B cell (primary cell): ENCODE data around the gene RFX4. TPM values are rescaled to one million over a fixed set of nuclear protein-coding genes. Genes with fewer than 3 reads are reported as not detected.

Experiments used
- ATAC-seq: fragments of 200-7000 bp; cut with Tn5 transposase; one replicate; pipeline ENCODE4 v1.10.0; 2021; ENCODE audit warnings: low read depth, mild to moderate bottlenecking, moderate number of reproducible peaks, moderate library complexity
- CTCF ChIA-PET: fragments of 350-600 bp; sonication (Branson Sonifier 250); formaldehyde crosslinking; loops from one replicate; lab custom pipeline; 2021; ENCODE audit warnings: antibody characterized with exemption, inconsistent platforms; lab: Charles Lee
- POLR2A ChIA-PET: fragments of 350-600 bp; sonication (Branson Sonifier 250); formaldehyde crosslinking; loops from one replicate; lab custom pipeline; 2021; ENCODE audit warnings: antibody characterized with exemption; lab: Charles Lee
- DNase-seq: peaks from one replicate; pipeline ENCODE4 v3.0.0; 2013
- H2AFZ ChIP-seq: 2 replicates; pipeline ENCODE4 v1.6.1; 2012; ENCODE audit warnings: mild to moderate bottlenecking, low read depth, low read length; ENCODE audit not compliant: insufficient read depth, poor library complexity, severe bottlenecking
- H3K27ac ChIP-seq, 2 donors: 1 replicate in 1 of 2; 2 replicates in 1 of 2; pipeline ENCODE4 v1.5.1; 2012 to 2013; ENCODE audit warnings: low read length in 2 of 2, mild to moderate bottlenecking in 2 of 2, moderate library complexity in 1 of 2
- H3K27me3 ChIP-seq, 4 experiments: fragments of 200-600 bp in 1 of 4; sonication (generic) in 1 of 4; replicated peaks in 1 of 4; 1 replicate in 2 of 4; 2 replicates in 2 of 4; pipeline versions ENCODE4 v1.6.1 to v1.7.0; 2013 to 2016; ENCODE audit warnings: low read length in 3 of 4, mild to moderate bottlenecking in 2 of 4, mixed read lengths in 1 of 4, moderate library complexity in 1 of 4; ENCODE audit not compliant: insufficient read depth in 4 of 4, control insufficient read depth in 3 of 4; ENCODE audit errors: control extremely low read depth in 1 of 4
- H3K36me3 ChIP-seq, 2 experiments: replicated peaks in 1 of 2; 1 replicate in 1 of 2; 2 replicates in 1 of 2; pipeline versions ENCODE4 v1.6.1 to v1.7.1; 2013; ENCODE audit warnings: low read length in 1 of 2; ENCODE audit not compliant: insufficient read depth in 2 of 2, control insufficient read depth in 1 of 2; ENCODE audit errors: control extremely low read depth in 1 of 2, extremely low read depth in 1 of 2
- H3K4me1 ChIP-seq, 2 donors: fragments of 200-600 bp in 1 of 2; sonication (generic) in 1 of 2; 1 replicate in 1 of 2; 2 replicates in 1 of 2; pipeline versions ENCODE4 v1.5.1 to v1.6.1; 2013 to 2017; ENCODE audit warnings: low read length in 2 of 2; ENCODE audit not compliant: control insufficient read depth in 2 of 2, insufficient read depth in 2 of 2
- H3K4me2 ChIP-seq: replicated peaks from 2 replicates; pipeline ENCODE3; 2012; ENCODE audit warnings: mild to moderate bottlenecking, low read depth, low read length; ENCODE audit not compliant: poor library complexity, severe bottlenecking
- H3K4me3 ChIP-seq, 5 experiments: fragments of 200-600 bp in 1 of 5; sonication (generic) in 1 of 5; 1 replicate in 3 of 5; 2 replicates in 2 of 5; pipeline versions ENCODE4 v1.5.1 to v1.7.0; 2011 to 2016; ENCODE audit warnings: low read length in 4 of 5, mild to moderate bottlenecking in 4 of 5, low read depth in 2 of 5, control low read depth in 1 of 5, moderate library complexity in 1 of 5; ENCODE audit not compliant: insufficient read depth in 1 of 5; ENCODE audit errors: control extremely low read depth in 1 of 5, extremely low read depth in 1 of 5
- H3K79me2 ChIP-seq: fragments of 200-600 bp; sonication (generic); one replicate; pipeline ENCODE4 v1.6.0; 2016; ENCODE audit warnings: low read length; ENCODE audit not compliant: control insufficient read depth, insufficient read depth
- H3K9ac ChIP-seq: fragments of 200-600 bp; sonication (generic); 2 replicates; pipeline ENCODE4 v1.6.1; 2017; ENCODE audit warnings: mild to moderate bottlenecking, low read length, moderate library complexity
- H3K9me3 ChIP-seq, 3 donors: one replicate each; pipeline versions ENCODE4 v1.6.1 to v1.7.1; 2013; ENCODE audit warnings: low read length in 2 of 3; ENCODE audit not compliant: control insufficient read depth in 2 of 3, insufficient read depth in 1 of 3; ENCODE audit errors: control extremely low read depth in 1 of 3
- H4K20me1 ChIP-seq: 2 replicates; pipeline ENCODE4 v1.6.0; 2012; ENCODE audit warnings: mild to moderate bottlenecking, low read length; ENCODE audit not compliant: insufficient read depth, control insufficient read depth, poor library complexity, severe bottlenecking
- H3K27ac Mint-ChIP-seq: one replicate; pipeline ENCODE4 v1.8.0; 2021; ENCODE audit warnings: mixed read lengths
- H3K27me3 Mint-ChIP-seq: one replicate; pipeline ENCODE4 v1.8.0; 2021; ENCODE audit warnings: mixed read lengths
- H3K4me1 Mint-ChIP-seq: one replicate; pipeline ENCODE4 v1.8.0; 2021; ENCODE audit warnings: mixed read lengths
- H3K4me3 Mint-ChIP-seq: one replicate; pipeline ENCODE4 v1.8.0; 2021; ENCODE audit warnings: mixed read lengths
- H3K9me3 Mint-ChIP-seq: one replicate; pipeline ENCODE4 v1.8.0; 2022; ENCODE audit warnings: mixed read lengths; ENCODE audit not compliant: insufficient read depth
- CTCF ChIP-seq: fragments of 200-600 bp; IDR thresholded peaks from one replicate; pipeline ENCODE4 v1.8.0; 2022; ENCODE audit warnings: antibody characterized with exemption, mild to moderate bottlenecking
- EZH2 ChIP-seq: IDR thresholded peaks from 2 replicates; pipeline ENCODE4 v1.6.1; 2012; ENCODE audit warnings: borderline replicate concordance, low read depth, mild to moderate bottlenecking, moderate library complexity, low read length; ENCODE audit not compliant: insufficient read depth, poor library complexity, severe bottlenecking
- WGBS: methylation state at CpG from one replicate; pipeline ENCODE4 v1.1.5; 2013; ENCODE audit warnings: missing lambda C conversion rate; ENCODE audit not compliant: insufficient coverage; 5-methylcytosine and 5-hydroxymethylcytosine counted together
- intact Hi-C: fragments of 100-400 bp; cut with micrococcal nuclease; formaldehyde crosslinking; loops from one replicate; pipeline ENCODE4 v1.10.0; 2022
- polyA plus RNA-seq: library from polyadenylated mRNA; depleted of rRNA; stranded (reverse); fragments of >200 nt; gene quantifications from 2 replicates; pipeline ENCODE4 v1.2.3, GENCODE V29; 2012
- total RNA-seq, 2 donors: library from RNA; stranded (reverse); fragments of 120-200 nt in 1 of 2; gene quantifications; 1 replicate in 1 of 2; 2 replicates in 1 of 2; pipeline versions ENCODE4 v1.2.3 to v1.2.4, GENCODE V29; 2013 to 2022

Gene RFX4
- total and polyA plus RNA-seq, 2 donors (not counting 1 experiment from before 2014, with no cell fraction given), result not detected

GRCh38 chr12:106721915-106722314 is 139.1 kb downstream of the RFX4 start:
- no peaks in the 10 kb centered on the region for H3K9me3 ChIP-seq
- no peak overlapping the region for H3K4me2 ChIP-seq
- no peaks in the 10 kb centered on the region for H3K36me3 ChIP-seq
- H3K9ac ChIP-seq, result no peak overlapping the region
- ATAC-seq, result no peak
- H3K4me3 ChIP-seq, result no peak overlapping the region
- peaks cover 0 to 19% (median 2%) of the 10 kb centered on the region in 4 experiments for H3K27me3 ChIP-seq
- Mint-ChIP-seq H3K4me1 (no peaks in the 10 kb centered on the region), H3K4me3 (no peak overlapping the region), H3K27me3 (peaks cover 31% of the 10 kb centered on the region), H3K27ac (no peak overlapping the region), H3K9me3 (no peaks in the 10 kb centered on the region)
- H3K79me2 ChIP-seq, result no peaks in the 10 kb centered on the region
- CTCF ChIA-PET, result interaction anchor here (1.3 kb wide), 1 partner anchor 120 kb away, joined by 3 read pairs; no protein-coding TSS in a partner anchor
- no peak for TF ChIP-seq CTCF
- no peak for TF ChIP-seq EZH2
- intact Hi-C loops, result no loop called here
- no peaks in the 10 kb centered on the region for H4K20me1 ChIP-seq
- H2AFZ ChIP-seq, result no peak overlapping the region
- no CpG with 5 or more reads among the region's 1 CpG for WGBS
- DNase-seq, result no peak
- no peak overlapping the region for H3K27ac ChIP-seq
- POLR2A ChIA-PET, result no interaction called here
- H3K4me1 ChIP-seq, result no peaks in the 10 kb centered on the region

- no peak overlapping the region for H3K27ac ChIP-seq
- Mint-ChIP-seq H3K27me3 (peaks cover 29% of the 10 kb centered on the region), H3K4me1 (no peaks in the 10 kb centered on the region), H3K4me3 (no peak overlapping the region), H3K27ac (no peak overlapping the region), H3K9me3 (no peaks in the 10 kb centered on the region)
- no peak overlapping the region for H2AFZ ChIP-seq
- H3K79me2 ChIP-seq, result no peaks in the 10 kb centered on the region
- intact Hi-C loops, result no loop called here
- ChIA-PET CTCF (interaction anchor here (1.3 kb wide), 1 partner anchor 119 kb away, joined by 3 read pairs; no protein-coding TSS in a partner anchor), POLR2A (no interaction called here)
- no peak overlapping the region for H3K4me3 ChIP-seq
- no peak overlapping the region for H3K4me2 ChIP-seq
- no peak for DNase-seq
- no peaks in the 10 kb centered on the region for H3K4me1 ChIP-seq
- H3K9me3 ChIP-seq, result no peaks in the 10 kb centered on the region
- peaks cover 0 to 14% (median 2%) of the 10 kb centered on the region in 4 experiments for H3K27me3 ChIP-seq
- no peaks in the 10 kb centered on the region for H4K20me1 ChIP-seq
- H3K9ac ChIP-seq, result no peak overlapping the region
- no peaks in the 10 kb centered on the region for H3K36me3 ChIP-seq
- no peak for ATAC-seq
- WGBS, result 60% methylated on average over 1 of the region's 3 CpGs
- no peak for TF ChIP-seq EZH2
- TF ChIP-seq CTCF, result no peak
Observed at GRCh38 chr12:106722837-106723236, 140.0 kb downstream of the RFX4 start.
